KMS-11 (cell line): ENCODE data around the gene MYH14.

Experiments
- H2AFZ ChIP-seq: fragments of 200-600 bp; sonication (generic); 2 replicates; pipeline ENCODE4 v1.6.1; 2016; ENCODE audit warnings: antibody characterized with exemption, mixed run types, low read depth
- H3K27ac ChIP-seq: fragments of 200-600 bp; sonication (generic); 2 replicates; pipeline ENCODE4 v1.6.1; 2016; ENCODE audit warnings: mild to moderate bottlenecking, mixed run types
- H3K27me3 ChIP-seq: fragments of 200-600 bp; sonication (generic); 2 replicates; pipeline ENCODE4 v1.6.1; 2017; ENCODE audit warnings: mild to moderate bottlenecking, low read depth, mixed run types, moderate library complexity; ENCODE audit not compliant: insufficient read depth
- H3K36me3 ChIP-seq: fragments of 200-600 bp; sonication (generic); 2 replicates; pipeline ENCODE4 v1.6.1; 2017; ENCODE audit warnings: mild to moderate bottlenecking, mixed run types; ENCODE audit not compliant: insufficient read depth
- H3K4me1 ChIP-seq: fragments of 200-600 bp; sonication (generic); 2 replicates; pipeline ENCODE4 v1.6.1; 2016; ENCODE audit warnings: mild to moderate bottlenecking, low read depth, mixed run types; ENCODE audit not compliant: poor library complexity, severe bottlenecking
- H3K4me2 ChIP-seq: fragments of 200-600 bp; sonication (generic); 2 replicates; pipeline ENCODE4 v1.7.0; 2016; ENCODE audit warnings: mild to moderate bottlenecking, mixed run types
- H3K4me3 ChIP-seq: fragments of 200-600 bp; sonication (generic); IDR thresholded peaks from 2 replicates; pipeline ENCODE4 v1.6.1; 2017; ENCODE audit warnings: low read depth, low read length, mixed read lengths; ENCODE audit not compliant: insufficient read depth
- H3K79me2 ChIP-seq: fragments of 200-600 bp; sonication (generic); 2 replicates; pipeline ENCODE4 v1.6.1; 2016; ENCODE audit warnings: low read depth, mixed run types; ENCODE audit not compliant: insufficient read depth
- H3K9ac ChIP-seq: fragments of 200-600 bp; sonication (generic); 2 replicates; pipeline ENCODE4 v1.6.1; 2016; ENCODE audit warnings: mild to moderate bottlenecking, mixed run types
- H4K20me1 ChIP-seq: fragments of 200-600 bp; sonication (generic); 2 replicates; pipeline ENCODE4 v1.6.1; 2016; ENCODE audit warnings: mild to moderate bottlenecking, mixed run types; ENCODE audit not compliant: insufficient read depth
- TF ChIP-seq, protein P1 (sequence below): fragments of 200-600 bp; sonication (generic); conservative IDR thresholded peaks from 2 replicates; pipeline ENCODE4 v1.6.1; 2017; ENCODE audit warnings: low read depth, mild to moderate bottlenecking, antibody characterized with exemption, low read length, moderate library complexity, mixed read lengths

The MYH14 gene

DNA sequence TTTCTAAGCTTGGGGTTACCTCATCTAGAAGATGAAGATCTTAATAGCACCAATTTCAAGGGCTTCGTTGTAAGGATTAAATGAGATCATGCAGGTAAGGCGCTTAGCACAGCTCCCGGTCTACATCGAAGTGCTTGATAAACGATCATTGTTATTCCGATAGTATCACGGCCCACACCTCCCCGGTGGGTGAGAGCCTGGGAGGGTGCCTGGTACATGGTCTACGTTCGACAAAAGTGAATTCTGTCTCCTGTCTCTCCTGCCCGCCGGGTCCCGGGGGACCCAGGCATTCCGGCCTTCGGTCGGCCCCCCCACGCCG, 501 bp upstream of the MYH14 start:
- TF ChIP-seq, protein P1, sequence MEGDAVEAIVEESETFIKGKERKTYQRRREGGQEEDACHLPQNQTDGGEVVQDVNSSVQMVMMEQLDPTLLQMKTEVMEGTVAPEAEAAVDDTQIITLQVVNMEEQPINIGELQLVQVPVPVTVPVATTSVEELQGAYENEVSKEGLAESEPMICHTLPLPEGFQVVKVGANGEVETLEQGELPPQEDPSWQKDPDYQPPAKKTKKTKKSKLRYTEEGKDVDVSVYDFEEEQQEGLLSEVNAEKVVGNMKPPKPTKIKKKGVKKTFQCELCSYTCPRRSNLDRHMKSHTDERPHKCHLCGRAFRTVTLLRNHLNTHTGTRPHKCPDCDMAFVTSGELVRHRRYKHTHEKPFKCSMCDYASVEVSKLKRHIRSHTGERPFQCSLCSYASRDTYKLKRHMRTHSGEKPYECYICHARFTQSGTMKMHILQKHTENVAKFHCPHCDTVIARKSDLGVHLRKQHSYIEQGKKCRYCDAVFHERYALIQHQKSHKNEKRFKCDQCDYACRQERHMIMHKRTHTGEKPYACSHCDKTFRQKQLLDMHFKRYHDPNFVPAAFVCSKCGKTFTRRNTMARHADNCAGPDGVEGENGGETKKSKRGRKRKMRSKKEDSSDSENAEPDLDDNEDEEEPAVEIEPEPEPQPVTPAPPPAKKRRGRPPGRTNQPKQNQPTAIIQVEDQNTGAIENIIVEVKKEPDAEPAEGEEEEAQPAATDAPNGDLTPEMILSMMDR = no peak
- no peaks in the 10 kb centered on the region for H4K20me1 ChIP-seq
- H2AFZ ChIP-seq = no peak overlapping the region
- H3K9ac ChIP-seq = no peak overlapping the region
- H3K4me2 ChIP-seq = no peak overlapping the region
- no peaks in the 10 kb centered on the region for H3K79me2 ChIP-seq
- H3K36me3 ChIP-seq = no peaks in the 10 kb centered on the region
- peaks cover 6% of the 10 kb centered on the region; the same call in 1 of the 2 replicates for H3K27me3 ChIP-seq
- no peak overlapping the region for H3K4me3 ChIP-seq
- H3K27ac ChIP-seq = no peak overlapping the region
- H3K4me1 ChIP-seq = no peaks in the 10 kb centered on the region

DNA sequence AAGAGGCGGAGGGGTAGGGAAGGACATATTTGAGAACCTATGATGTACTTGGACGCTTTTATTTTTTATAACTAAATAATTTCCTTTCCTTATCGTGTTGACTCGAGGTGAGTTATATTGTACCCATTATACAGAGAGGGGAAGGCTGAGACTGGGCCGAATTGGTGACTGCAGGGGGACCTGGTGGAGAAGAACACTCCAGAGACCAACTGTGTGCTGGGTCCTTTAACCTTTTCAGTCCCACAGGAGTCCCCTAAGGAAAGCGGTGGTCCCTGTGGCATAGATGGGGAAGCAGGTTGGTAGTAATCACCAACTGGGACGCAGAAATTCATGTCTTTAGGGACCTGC, 633 bp downstream of the MYH14 start:
- Histone ChIP-seq H3K4me3 (no peak overlapping the region), H3K4me2 (no peak overlapping the region)
- TF ChIP-seq, protein P1 = no peak

DNA sequence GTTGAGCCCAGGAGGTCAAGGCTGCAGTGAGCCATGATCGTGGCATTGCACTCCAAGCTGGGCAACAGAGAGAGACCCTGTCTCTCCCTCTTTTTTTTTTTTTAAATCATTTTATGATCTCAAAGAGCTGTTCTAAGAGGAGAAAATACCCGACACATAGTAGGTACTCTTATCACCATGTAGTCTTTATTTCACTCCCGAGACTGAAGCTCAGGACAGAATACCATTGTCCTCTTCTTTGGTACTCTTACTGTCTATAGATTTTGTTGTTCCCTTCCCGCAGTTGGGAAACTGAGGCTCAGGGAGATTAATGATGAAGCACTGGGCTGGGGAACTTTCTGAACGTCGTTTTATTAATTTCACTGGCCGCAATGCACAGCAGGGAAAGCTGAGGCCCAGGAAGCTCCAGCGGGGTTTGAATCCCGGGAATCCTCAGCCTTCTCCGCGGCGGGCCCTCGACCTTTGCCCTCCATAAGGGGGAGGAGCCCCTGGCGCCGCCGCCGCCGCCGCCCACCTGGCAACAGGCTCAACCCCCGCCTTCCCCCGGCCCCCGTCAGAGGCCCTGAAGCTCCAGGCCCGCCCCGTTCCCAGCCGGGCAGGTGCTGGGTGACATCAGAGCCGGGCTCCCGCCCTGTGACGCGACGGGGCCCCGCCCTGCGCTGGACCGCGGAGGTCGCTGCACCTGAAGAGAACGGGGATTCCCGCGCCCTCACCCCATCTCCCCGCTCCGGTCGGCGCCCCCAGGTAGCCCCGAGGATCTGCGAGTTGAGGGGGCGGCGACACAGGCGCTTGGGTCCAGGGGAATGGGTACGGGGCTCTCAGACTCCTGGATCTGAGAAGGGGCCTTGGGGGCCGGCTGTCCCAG, 1.6 kb downstream of the MYH14 start:
- TF ChIP-seq, protein P1 = no peak
- H3K4me3 ChIP-seq = no peak overlapping the region
- no peak overlapping the region for H2AFZ ChIP-seq
- no peak overlapping the region for H3K9ac ChIP-seq
- H3K36me3 ChIP-seq = no peaks in the 10 kb centered on the region
- H3K4me2 ChIP-seq = no peak overlapping the region
- H3K4me1 ChIP-seq = no peaks in the 10 kb centered on the region
- H4K20me1 ChIP-seq = no peaks in the 10 kb centered on the region
- H3K79me2 ChIP-seq = no peaks in the 10 kb centered on the region
- peaks cover 3% of the 10 kb centered on the region; the same call in 1 of the 2 replicates for H3K27me3 ChIP-seq
- H3K27ac ChIP-seq = no peak overlapping the region

More for the DNA sequence above, 633 bp downstream of the MYH14 start:
- no peaks in the 10 kb centered on the region for H3K4me1 ChIP-seq
- no peaks in the 10 kb centered on the region for H3K36me3 ChIP-seq
- no peak overlapping the region for H3K9ac ChIP-seq
- H4K20me1 ChIP-seq = no peaks in the 10 kb centered on the region
- no peak overlapping the region for H2AFZ ChIP-seq
- H3K27me3 ChIP-seq = peaks cover 3% of the 10 kb centered on the region; the same call in 1 of the 2 replicates
- H3K27ac ChIP-seq = no peak overlapping the region
- no peaks in the 10 kb centered on the region for H3K79me2 ChIP-seq

DNA sequence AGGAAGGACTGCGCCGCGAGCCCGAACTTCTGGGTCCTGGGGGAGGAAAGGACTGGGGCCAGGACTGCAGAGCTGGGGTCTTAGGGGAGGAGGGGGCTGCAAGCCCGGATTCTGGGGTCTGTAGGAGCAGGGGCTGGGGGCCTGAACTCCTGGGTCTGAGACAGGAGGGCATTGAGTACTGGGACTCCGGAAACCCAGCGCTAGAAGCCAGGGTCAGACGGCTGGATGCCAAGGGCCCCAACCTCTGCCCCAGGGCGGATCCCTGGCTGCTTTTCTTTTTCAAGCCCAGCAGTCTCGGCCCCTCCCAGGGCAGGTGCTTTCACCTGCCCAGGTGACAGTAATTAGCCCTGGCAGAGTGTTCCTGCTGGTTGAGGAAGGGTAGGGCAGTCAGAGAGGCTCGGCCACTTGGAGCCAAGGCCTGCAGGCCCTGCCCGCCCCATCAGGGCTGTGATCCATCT, 2.3 kb downstream of the MYH14 start:
- H4K20me1 ChIP-seq = no peaks in the 10 kb centered on the region
- no peak overlapping the region for H3K9ac ChIP-seq
- H3K4me1 ChIP-seq = no peaks in the 10 kb centered on the region
- no peak overlapping the region for H3K27ac ChIP-seq
- H3K79me2 ChIP-seq = no peaks in the 10 kb centered on the region
- no peak overlapping the region for H3K4me2 ChIP-seq
- no peaks in the 10 kb centered on the region for H3K36me3 ChIP-seq
- H3K4me3 ChIP-seq = no peak overlapping the region
- TF ChIP-seq, protein P1 = no peak
- H3K27me3 ChIP-seq = peaks cover 3% of the 10 kb centered on the region; the same call in 1 of the 2 replicates
- no peak overlapping the region for H2AFZ ChIP-seq
